ENCODE measurements around the gene MOB2. TPM values are rescaled to one million over a fixed set of nuclear protein-coding genes. Genes with fewer than 3 reads are reported as not detected.
A peak's percentile ranks its signal among the peaks of the same experiment; 100 is the strongest.

The MOB2 gene
- total and polyA plus RNA-seq, 11 donors, result 27.4 to 61.1 (median 44.7) TPM

DNA sequence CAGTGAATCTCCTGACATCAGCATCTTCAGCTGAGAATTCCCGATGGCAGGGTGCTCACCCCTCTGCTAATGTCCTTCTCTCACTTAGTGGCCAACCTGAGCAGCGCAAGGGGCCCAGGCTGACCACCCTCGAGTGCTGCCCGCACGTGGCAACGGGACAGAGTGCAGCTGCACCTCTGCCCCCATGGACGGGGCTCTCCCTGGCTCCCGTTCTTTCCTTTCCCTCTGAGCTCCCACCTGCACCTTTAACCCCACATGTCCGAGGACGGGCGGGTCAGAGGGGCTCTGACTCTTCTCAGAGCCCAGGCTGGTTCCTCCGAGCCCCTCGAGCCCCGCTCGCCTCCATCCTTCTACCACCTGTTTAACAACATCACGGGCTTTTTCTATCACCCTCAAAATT is 19.8 kb downstream of the MOB2 start:
- ATAC-seq (no peak), DNase-seq (no peak)
- H3K4me1 ChIP-seq, result peaks cover 0 to 14% (median 0%) of the 10 kb centered on the region in 12 donors
- no peak overlapping the region for H3K4me3 ChIP-seq
- peaks cover 0 to 50% (median 33%) of the 10 kb centered on the region in 9 donors for H3K36me3 ChIP-seq
- 89 to 93% (median 91%) methylated on average over 10 to 16 of the region's 16 CpGs for WGBS, 4 donors
- intact Hi-C loops (cut with DNase I), result loop anchor here in 1 of 10 donors (5.0 kb wide), 1 partner anchor 51 kb away; no protein-coding TSS in a partner anchor
- H3K27ac ChIP-seq, result no peak overlapping the region
- H3K27me3 ChIP-seq, result no peaks in the 10 kb centered on the region
- no peaks in the 10 kb centered on the region for H3K9me3 ChIP-seq
- TF ChIP-seq, protein P1, sequence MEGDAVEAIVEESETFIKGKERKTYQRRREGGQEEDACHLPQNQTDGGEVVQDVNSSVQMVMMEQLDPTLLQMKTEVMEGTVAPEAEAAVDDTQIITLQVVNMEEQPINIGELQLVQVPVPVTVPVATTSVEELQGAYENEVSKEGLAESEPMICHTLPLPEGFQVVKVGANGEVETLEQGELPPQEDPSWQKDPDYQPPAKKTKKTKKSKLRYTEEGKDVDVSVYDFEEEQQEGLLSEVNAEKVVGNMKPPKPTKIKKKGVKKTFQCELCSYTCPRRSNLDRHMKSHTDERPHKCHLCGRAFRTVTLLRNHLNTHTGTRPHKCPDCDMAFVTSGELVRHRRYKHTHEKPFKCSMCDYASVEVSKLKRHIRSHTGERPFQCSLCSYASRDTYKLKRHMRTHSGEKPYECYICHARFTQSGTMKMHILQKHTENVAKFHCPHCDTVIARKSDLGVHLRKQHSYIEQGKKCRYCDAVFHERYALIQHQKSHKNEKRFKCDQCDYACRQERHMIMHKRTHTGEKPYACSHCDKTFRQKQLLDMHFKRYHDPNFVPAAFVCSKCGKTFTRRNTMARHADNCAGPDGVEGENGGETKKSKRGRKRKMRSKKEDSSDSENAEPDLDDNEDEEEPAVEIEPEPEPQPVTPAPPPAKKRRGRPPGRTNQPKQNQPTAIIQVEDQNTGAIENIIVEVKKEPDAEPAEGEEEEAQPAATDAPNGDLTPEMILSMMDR (IDR thresholded peaks at IDR 0.05), result no peak
- no peak for TF ChIP-seq POLR2A (IDR thresholded peaks at IDR 0.05)

DNA sequence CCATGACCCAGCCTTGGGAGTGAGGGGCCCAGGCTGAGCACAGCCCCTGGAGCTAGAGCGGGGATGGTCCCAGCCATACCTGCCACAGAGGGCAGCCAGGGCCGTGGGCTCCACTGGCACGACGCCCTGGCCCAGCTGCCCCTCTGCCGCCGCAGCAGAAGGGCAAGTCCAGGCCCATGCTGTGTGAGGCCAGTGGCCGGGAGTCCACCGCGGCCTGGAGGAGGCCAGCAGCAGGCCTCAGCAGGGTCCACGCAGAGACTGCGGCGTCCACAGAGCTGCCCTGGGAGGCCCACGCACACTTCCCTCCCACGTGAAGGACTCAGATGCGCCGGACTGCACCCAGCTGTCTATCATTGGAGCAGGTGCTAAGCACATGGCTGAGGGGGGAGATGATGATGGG is 23.5 kb downstream of the MOB2 start:
- ATAC-seq (no peak), DNase-seq (no peak)
- Histone ChIP-seq H3K27ac (peak overlapping the region in 1 of 12 donors; percentile 93), H3K9me3 (no peaks in the 10 kb centered on the region), H3K27me3 (no peaks in the 10 kb centered on the region), H3K4me1 (peaks cover 0 to 19% (median 3%) of the 10 kb centered on the region in 12 donors), H3K4me3 (no peak overlapping the region), H3K36me3 (peaks cover 0 to 13% (median 0%) of the 10 kb centered on the region in 9 donors)
- TF ChIP-seq, protein P1 (IDR thresholded peaks at IDR 0.05), result no peak
- no peak for TF ChIP-seq POLR2A (IDR thresholded peaks at IDR 0.05)
- 94 to 96% (median 96%) methylated on average over 12 to 16 of the region's 16 CpGs for WGBS, 4 donors
- intact Hi-C loops (cut with DNase I), result loop anchor here in 1 of 10 donors (5.0 kb wide), 1 partner anchor 39 kb away; no protein-coding TSS in a partner anchor

DNA sequence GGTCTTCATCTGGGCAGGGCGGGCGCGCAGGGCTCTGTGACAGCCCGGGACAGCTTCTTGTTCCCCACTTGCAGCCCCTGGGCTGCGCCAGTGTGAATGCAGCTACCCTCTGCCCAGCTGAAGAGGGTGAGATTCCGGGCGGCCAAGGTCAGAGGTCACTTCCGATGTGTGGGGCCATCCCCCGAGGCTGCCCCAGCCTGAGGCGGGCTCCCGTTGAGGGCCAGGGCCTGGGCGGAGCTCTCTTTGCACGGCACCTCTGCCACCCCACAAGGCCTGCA is 23.9 kb downstream of the MOB2 start:
- Histone ChIP-seq H3K4me1 (peaks cover 0 to 16% (median 3%) of the 10 kb centered on the region in 12 donors), H3K27ac (peak overlapping the region in 1 of 12 donors; percentile 93), H3K4me3 (no peak overlapping the region), H3K27me3 (no peaks in the 10 kb centered on the region), H3K9me3 (no peaks in the 10 kb centered on the region), H3K36me3 (peaks cover 0 to 11% (median 0%) of the 10 kb centered on the region in 9 donors)
- 87 to 90% (median 89%) methylated on average over 9 to 13 of the region's 13 CpGs for WGBS, 4 donors
- no peak for DNase-seq
- intact Hi-C loops (cut with DNase I), result loop anchor here in 1 of 10 donors (5.0 kb wide), 1 partner anchor 40 kb away; no protein-coding TSS in a partner anchor
- TF ChIP-seq POLR2A (IDR thresholded peaks at IDR 0.05), result no peak
- TF ChIP-seq, protein P1 (IDR thresholded peaks at IDR 0.05), result no peak
- no peak for ATAC-seq

DNA sequence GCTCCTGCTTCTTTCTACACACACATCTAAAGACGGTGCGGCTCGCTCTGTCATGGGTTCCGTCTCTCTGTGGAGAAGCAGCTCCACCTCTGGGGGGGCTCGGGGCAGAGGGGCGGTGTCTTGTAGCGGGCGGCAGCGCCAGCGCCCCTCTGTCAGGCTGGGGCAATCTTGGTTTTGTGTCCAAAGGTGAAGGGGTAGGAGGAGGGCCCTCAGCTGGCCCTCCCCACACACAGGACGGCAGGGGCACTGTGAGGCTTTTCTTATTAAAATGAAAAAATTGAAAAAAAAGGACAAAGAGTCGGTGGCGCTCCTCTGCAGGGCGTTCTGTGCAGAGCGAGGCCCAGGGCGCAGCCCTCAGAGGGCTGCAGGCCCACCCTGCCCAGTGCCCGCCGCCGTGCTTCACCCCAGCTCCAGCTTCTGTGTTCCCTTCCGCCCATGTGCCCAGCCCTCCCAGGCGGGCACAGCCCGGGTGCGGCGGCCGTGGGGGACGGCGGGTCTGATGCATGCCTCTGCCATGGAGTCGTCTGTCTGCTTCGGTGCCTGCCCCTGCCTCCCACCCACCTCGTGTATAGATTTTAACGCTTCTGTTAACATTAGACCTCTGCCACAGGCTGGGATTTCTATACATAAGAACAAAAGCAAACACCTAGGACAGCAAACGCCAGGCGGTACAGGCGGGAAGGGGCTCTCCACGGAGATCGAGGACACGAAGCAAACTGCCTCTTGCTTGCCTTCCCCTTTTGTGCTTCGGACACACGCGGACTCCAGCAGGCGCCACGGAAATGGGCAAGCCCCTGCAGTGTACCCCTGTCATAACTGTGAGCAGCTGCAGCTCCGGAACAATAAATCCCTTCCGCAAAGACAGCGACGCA is 24.5 kb downstream of the MOB2 start:
- intact Hi-C loops (cut with DNase I), result loop anchor here in 1 of 10 donors (5.0 kb wide), 1 partner anchor 40 kb away; no protein-coding TSS in a partner anchor
- Histone ChIP-seq H3K36me3 (peaks cover 0 to 11% (median 0%) of the 10 kb centered on the region in 9 donors), H3K27ac (peak overlapping the region in 2 of 12 donors; percentile 56 to 93), H3K4me1 (peaks cover 0 to 16% (median 3%) of the 10 kb centered on the region in 12 donors), H3K9me3 (no peaks in the 10 kb centered on the region), H3K4me3 (no peak overlapping the region), H3K27me3 (no peaks in the 10 kb centered on the region)
- TF ChIP-seq, protein P1 (IDR thresholded peaks at IDR 0.05), result no peak
- no peak for TF ChIP-seq POLR2A (IDR thresholded peaks at IDR 0.05)
- 91 to 93% (median 92%) methylated on average over 41 to 46 of the region's 46 CpGs for WGBS, 4 donors
- no peak for DNase-seq
- no peak for ATAC-seq
